Keratinocyte (primary cell): ENCODE results near the gene CLDN18.

ENCODE experiments used
- EZH2 ChIP-seq: IDR thresholded peaks from one replicate; pipeline ENCODE4 v1.6.1; 2012; ENCODE audit warnings: inconsistent platforms, mild to moderate bottlenecking, low read length, moderate library complexity
- TF ChIP-seq, protein P1 (sequence below), 3 experiments: IDR thresholded peaks in 1 of 3; conservative IDR thresholded peaks in 1 of 3; optimal IDR thresholded peaks in 1 of 3; 2 replicates in 2 of 3; 3 replicates in 1 of 3; pipeline versions ENCODE3 to v1.5.1; 2011; ENCODE audit warnings: low read length in 3 of 3, mild to moderate bottlenecking in 3 of 3, moderate library complexity in 2 of 3, control low read depth in 1 of 3, inconsistent platforms in 1 of 3; ENCODE audit not compliant: insufficient read depth in 2 of 3; ENCODE audit errors: extremely low read depth in 1 of 3

DNA sequence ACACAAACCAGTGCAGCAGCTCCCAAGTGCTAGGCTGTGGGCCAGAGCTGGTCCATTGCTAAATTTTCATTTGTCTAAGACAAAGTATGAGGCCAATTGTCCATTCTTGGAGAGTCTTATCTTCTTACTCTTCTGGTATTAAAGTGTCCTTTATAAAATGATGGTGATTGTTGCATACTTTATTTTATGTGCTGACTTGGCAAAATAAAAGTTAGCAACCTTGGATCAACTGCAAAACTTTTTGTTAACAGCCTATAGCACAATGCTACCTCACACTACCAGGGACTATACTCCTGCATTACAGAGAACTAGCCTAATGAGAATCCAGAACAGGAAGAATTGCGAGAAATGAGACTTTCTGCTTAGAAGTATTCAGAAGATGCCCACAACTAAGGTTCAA is 44.1 kb downstream of the CLDN18 start:
- TF ChIP-seq, protein P1, sequence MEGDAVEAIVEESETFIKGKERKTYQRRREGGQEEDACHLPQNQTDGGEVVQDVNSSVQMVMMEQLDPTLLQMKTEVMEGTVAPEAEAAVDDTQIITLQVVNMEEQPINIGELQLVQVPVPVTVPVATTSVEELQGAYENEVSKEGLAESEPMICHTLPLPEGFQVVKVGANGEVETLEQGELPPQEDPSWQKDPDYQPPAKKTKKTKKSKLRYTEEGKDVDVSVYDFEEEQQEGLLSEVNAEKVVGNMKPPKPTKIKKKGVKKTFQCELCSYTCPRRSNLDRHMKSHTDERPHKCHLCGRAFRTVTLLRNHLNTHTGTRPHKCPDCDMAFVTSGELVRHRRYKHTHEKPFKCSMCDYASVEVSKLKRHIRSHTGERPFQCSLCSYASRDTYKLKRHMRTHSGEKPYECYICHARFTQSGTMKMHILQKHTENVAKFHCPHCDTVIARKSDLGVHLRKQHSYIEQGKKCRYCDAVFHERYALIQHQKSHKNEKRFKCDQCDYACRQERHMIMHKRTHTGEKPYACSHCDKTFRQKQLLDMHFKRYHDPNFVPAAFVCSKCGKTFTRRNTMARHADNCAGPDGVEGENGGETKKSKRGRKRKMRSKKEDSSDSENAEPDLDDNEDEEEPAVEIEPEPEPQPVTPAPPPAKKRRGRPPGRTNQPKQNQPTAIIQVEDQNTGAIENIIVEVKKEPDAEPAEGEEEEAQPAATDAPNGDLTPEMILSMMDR (optimal IDR thresholded peaks at IDR 0.05 in 1 of 3, IDR thresholded peaks at IDR 0.05 in 1 of 3, conservative IDR thresholded peaks at IDR 0.05 in 1 of 3; ENCODE audit: extremely low read depth in 1 of 3, insufficient read depth in 2 of 3, low read length in 3 of 3), result no peak
- no peak for TF ChIP-seq EZH2
